IgD-negative memory B cell (primary cell): ENCODE data around the gene CPXM1. TPM values are rescaled to one million over a fixed set of nuclear protein-coding genes. Genes with fewer than 3 reads are reported as not detected.

Source experiments
- H3K27ac Mint-ChIP-seq, 3 donors: one replicate each; pipeline ENCODE4 v1.8.0; 2020 to 2022; ENCODE audit warnings: mild to moderate bottlenecking in 3 of 3, mixed read lengths in 3 of 3, moderate library complexity in 1 of 3
- H3K27me3 Mint-ChIP-seq: one replicate; pipeline ENCODE4 v1.8.0; 2021; ENCODE audit warnings: mixed read lengths
- H3K36me3 Mint-ChIP-seq: one replicate; pipeline ENCODE4 v1.8.0; 2020; ENCODE audit warnings: mild to moderate bottlenecking, mixed read lengths
- H3K4me1 Mint-ChIP-seq, 3 donors: one replicate each; pipeline ENCODE4 v1.8.0; 2020 to 2022; ENCODE audit warnings: mixed read lengths in 3 of 3, mild to moderate bottlenecking in 1 of 3
- H3K4me3 Mint-ChIP-seq, 4 donors: one replicate each; pipeline ENCODE4 v1.8.0; 2020 to 2022; ENCODE audit warnings: mild to moderate bottlenecking in 4 of 4, mixed read lengths in 4 of 4, moderate library complexity in 3 of 4
- H3K9me3 Mint-ChIP-seq, 3 donors: one replicate each; pipeline ENCODE4 v1.8.0; 2020 to 2021; ENCODE audit warnings: mixed read lengths in 3 of 3, mild to moderate bottlenecking in 1 of 3
- polyA plus RNA-seq: library from polyadenylated mRNA; unstranded; fragments of 300-500 nt; fragmentation: Illumina TruSeq; gene quantifications from one replicate; pipeline ENCODE4 v1.2.3, GENCODE V29; 2021

CPXM1 gene
- polyA plus RNA-seq, 1 donor from 2014 or later: 1.1 TPM

DNA sequence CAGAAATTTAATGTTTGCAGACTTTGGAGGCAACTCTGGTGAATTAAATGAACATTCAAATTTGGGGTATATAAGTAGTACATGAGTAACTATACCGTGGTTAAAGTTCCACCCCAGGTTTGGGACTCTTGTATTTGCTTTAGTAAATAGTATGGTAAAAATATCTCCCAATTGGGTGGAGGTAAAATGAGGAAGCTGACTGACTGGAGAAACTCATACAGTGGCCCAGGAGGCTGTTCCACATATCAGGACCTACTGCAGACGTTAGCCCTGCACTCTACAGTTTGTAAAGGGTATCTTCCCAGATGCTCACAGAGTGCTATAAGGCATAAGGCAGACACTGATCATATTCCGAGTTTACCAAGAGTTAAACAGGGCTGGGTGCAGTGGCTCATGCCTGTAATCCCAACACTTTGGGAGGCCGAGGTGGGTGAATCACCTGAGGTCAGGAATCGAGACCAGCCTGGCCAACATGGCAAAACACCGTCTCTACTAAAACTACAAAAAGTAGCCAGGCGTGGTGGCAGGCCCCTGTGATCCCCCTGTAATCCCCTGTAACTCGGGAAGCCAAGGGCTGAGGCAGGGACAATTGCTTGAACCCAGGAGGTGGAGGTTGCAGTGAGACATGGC lies 53.7 kb downstream of the CPXM1 start:
- Mint-ChIP-seq H3K4me3 (no peak overlapping the region), H3K4me1 (peaks cover 0 to 12% (median 10%) of the 10 kb centered on the region in 3 donors), H3K27me3 (peaks cover 28% of the 10 kb centered on the region), H3K36me3 (no peaks in the 10 kb centered on the region), H3K27ac (no peak overlapping the region), H3K9me3 (no peaks in the 10 kb centered on the region)

DNA sequence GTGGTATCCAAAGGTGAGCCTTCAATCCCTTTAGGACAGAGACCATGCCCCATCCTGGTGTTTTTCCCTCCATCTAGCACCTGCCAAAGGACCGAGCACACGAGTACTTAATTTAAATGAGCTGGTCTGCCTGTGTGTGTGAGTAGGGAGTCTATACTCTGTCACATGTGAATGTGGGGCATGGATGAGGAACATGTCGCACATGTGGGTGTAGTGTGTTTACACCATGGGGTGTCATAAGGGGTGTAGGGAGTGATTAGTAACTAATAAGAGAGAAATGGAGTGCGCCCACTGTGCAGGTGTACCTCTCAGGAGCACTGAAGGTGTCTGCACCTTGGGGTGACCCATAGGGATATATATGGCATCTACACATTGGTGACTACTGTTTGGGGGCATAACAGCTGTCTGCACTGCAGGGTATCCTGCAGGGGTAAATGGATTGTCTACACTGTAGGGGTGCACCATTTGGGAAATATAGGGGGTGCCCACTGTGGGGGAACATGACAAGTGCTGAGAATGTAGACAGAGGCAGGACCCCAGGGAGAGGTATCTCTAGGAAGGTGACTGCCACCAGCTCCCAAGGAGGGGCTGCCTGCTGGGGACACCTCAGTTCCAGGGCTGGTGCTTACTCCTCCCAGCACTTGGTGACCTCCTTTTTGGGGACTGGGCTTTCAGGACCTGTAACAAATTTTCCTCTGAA lies 54.3 kb downstream of the CPXM1 start:
- Mint-ChIP-seq H3K36me3 (no peaks in the 10 kb centered on the region), H3K4me1 (peaks cover 0 to 12% (median 10%) of the 10 kb centered on the region in 3 donors), H3K27me3 (peaks cover 30% of the 10 kb centered on the region), H3K9me3 (no peaks in the 10 kb centered on the region), H3K4me3 (no peak overlapping the region), H3K27ac (peak overlapping the region in 1 of 3 donors; percentile 57)

DNA sequence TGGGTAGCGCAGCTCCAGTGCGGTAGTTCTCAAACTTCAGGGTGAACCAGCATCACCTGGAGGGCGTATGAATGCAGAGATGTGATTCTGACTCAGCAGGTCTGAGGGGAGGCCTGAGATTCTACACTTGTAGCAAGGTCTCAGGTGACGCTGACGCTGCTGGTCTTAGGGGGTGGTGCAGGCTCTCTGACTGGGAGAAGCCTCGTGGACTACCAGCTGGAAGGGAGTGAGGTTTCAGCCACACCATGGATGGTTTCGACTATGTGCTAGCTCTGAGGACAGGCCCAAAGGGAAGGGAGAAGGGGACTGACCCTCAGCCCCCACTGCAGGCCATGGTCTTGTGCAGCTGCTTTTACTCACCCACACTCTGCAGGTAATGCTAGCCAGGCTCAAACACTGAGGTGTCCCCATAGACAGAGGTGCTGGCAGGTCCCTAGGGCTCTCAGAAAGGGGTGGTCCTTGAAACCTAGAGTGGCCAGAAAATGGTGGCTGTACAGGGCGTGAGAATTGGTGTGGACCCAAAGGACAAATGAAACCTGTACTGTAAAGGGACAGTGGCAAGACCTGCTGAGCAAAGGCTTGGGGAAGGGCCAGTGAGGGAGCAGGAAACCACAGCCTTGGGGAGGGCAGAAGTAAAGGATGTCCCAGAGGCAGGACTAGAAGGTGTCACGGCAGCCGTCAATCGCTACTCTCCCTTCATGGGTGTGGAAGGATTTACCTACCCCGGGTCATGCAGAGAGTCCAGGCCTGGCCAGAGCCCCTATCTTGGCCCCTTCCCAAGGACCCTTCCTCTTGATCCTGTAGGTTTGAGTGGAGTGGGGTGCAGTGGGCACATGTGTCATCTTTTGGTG lies 55.1 kb downstream of the CPXM1 start:
- H3K9me3 Mint-ChIP-seq: no peaks in the 10 kb centered on the region
- H3K27me3 Mint-ChIP-seq: peaks cover 28% of the 10 kb centered on the region
- H3K4me1 Mint-ChIP-seq: peaks cover 0 to 7% (median 6%) of the 10 kb centered on the region in 3 donors
- H3K27ac Mint-ChIP-seq: peak overlapping the region in 1 of 3 donors; percentile 57
- no peak overlapping the region for H3K4me3 Mint-ChIP-seq
- no peaks in the 10 kb centered on the region for H3K36me3 Mint-ChIP-seq

Other genes with a start within 250 kb of the CPXM1 start
- gene NOP56, start 148.0 kb downstream of the CPXM1 start, polyA plus RNA-seq: 123 TPM
- 108 TPM for gene IDH3B, start 136.4 kb downstream of the CPXM1 start, polyA plus RNA-seq
- 1.1 TPM for gene EBF4, start 107.8 kb downstream of the CPXM1 start, polyA plus RNA-seq
- not detected for gene C20orf141, start 14.4 kb upstream of the CPXM1 start, polyA plus RNA-seq
- gene TMEM239, start 15.7 kb upstream of the CPXM1 start, polyA plus RNA-seq: not detected
- gene PCED1A, start 40.0 kb upstream of the CPXM1 start, polyA plus RNA-seq: 18.2 TPM
- gene VPS16, start 40.1 kb upstream of the CPXM1 start, polyA plus RNA-seq: 22.4 TPM
- 22.1 TPM for gene PTPRA, start 72.9 kb upstream of the CPXM1 start, polyA plus RNA-seq
- gene GNRH2, start 243.0 kb upstream of the CPXM1 start, polyA plus RNA-seq: not detected
- 84.4 TPM for gene MRPS26, start 245.4 kb upstream of the CPXM1 start, polyA plus RNA-seq